SKM-1 treated with dmso at 0.1 percent for 144 hours (cell line): ENCODE results near the gene PLXNB3.

ENCODE experiments used
- DNase-seq: peaks from one replicate; lab custom pipeline; 2025; ENCODE audit not compliant: unreplicated experiment; lab: John Stamatoyannopoulos, UW

The PLXNB3 gene

DNA sequence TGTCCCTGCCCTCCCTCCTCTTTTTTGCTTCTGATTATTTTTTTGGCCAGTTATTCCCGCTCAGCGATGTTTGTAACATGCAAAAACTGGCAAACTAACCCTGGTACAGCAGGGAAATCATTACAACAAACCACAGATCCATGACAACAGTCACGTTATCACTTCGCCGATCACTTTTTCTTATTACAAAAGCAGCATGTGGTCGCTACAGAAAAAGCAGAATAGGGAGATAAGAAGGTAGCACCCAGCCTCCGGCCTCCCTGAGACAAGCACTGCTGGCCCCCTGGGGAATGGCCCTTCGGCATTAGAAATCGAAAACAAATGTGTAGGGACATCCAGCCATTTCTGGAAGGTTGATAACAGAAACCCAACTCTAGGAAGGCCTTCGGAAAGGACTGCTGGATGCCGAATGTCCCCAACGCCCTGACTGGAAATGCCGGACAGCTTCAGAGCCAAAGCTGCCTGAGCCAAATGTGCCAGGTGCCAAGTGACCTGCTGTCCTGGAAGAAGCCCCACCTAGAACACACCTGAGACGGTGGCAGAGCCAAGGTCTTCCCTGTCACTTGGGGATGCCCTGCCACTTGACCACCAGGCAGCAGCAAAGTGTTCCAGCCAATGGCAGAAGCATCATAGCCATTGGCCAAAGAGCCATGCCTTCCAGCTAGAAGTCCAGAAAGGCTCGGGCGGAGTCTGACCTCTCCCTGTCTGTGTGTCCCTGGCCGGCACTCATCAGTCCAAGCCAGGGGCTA, 27.2 kb downstream of the PLXNB3 start:
- no peak for DNase-seq

DNA sequence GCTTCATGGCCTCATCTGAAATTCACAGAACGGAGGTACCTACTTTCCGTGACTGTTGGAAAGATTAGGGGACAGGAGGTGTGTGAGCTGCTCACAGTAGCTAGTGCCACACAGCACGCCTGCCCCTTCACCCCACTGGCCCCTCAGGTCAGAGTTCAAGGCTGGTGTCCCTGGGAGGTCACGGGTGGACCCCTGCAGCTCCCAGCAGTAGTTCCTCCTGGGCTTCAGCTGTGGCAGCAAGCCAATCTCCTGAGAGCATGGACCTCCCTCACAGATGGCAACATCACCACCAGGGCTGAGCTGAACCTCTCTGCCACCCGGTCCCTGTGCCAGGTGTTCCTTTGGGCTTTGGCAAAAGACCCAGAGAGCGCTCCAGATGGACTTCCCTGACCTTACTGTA, 28.3 kb downstream of the PLXNB3 start:
- DNase-seq: no peak

DNA sequence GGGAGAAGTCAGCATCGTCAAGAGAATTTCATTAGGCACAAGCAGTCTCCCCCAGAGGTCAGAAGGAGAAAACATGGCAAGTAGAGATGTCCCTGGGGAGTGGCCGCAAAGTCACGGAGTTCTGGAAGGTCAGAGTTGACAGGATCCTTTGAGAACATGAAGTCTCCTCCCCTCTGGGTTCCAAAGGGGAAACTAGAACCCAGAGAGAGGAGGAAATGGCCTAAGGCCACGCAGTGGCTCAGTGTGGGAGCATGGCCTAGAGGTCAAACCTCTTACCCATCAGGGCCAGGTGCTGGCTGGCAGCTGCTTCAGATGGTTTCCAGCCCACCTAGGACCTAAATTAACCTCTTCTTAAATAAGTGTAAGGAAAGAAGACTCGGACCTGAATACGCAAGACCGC, 29.2 kb downstream of the PLXNB3 start:
- peak; percentile 10 for DNase-seq

DNA sequence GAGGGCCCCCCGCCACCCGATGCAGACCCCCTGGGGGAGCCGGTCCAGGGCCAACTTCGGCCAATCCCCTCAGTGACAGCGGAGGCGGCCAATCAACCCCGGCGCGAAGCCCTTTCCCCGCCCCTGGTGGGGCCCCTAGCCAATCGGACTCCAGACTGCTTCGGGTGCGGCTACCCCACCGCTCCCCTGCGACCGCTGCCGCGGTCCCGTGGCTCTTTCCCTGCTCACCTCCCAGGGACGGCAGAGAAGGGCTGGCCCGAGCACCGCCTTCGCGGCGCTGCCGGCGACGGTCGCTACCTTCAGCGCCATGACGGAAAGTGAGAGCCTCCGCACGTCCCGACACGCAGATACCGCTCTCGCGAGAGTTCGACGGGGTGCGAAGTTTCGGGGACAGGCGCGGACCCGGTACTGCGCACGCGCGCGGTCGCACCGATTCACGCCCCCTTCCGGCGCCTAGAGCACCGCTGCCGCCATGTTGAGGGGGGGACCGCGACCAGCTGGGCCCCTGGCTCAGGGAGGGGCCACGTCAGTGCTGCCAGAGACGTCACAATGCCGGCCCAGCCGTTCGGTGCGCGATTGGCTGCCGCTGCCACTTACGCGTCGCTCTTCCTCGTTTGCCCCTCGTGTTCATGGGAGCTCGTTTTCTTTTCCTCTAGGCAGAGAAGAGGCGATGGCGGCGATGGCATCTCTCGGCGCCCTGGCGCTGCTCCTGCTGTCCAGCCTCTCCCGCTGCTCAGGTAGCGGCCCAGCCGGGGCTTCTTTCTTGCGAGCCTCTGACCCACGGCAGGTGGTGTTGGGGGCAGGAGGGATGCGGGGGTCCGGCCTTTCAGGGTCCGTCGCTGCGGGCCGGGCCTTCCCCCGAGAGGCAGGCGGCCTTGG, 30.2 kb downstream of the PLXNB3 start, which contains the start of the genes IDH3G and SSR4:
Gene IDH3G, minus strand, starts transcription at position 358 of the 879 bp plus-strand sequence. Its CDS starts 49 bp downstream, at position 309.
Gene SSR4, plus strand, starts transcription at position 651 of the 879 bp plus-strand sequence. Its CDS starts 20 bp downstream, at position 671.
- peak; percentile 87 for DNase-seq

DNA sequence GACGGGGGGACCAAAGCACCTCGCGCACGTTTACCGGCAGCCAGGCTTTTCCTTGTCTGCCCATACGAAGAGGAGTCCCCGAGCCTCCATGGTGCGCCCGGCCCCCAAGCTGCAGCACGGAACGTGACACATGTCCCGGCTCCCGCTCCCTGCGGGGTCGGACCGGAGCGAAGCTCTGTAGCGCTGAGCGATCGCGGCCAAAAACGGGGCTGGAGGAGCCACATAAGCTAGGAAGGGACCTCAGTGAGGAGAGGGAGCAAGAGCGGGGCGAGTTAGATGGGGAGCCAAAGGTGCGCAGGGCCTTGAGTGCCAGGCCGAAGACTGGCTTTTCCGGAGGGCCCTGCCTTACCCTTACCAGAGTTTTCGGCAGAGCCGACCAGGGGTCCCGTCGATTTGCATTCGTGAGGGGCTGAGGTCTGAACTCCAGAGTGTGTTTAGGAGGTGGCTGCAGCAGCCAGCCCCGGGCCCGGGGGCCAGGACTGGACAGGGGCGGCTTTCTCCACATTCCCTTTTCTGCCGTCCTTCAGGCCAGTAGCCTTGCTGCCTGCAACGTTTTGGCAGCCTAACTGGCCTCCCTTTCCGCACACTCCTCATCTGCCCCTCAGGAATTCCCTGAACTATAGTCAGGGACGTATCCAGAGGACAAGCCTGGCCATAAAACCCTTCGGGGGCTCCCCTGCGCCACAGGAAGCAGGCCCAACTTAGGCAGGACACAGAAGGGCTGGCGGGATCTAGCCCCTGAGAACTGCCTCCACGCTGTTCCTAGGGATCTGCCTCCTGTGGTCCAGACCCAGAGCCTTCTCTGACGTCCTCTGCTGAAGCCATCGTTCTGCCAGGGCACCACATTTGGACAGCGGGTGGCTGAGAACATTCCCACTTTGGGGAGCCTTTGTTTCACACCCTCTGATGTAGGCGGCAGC, 31.1 kb downstream of the PLXNB3 start:
- DNase-seq: no peak

DNA sequence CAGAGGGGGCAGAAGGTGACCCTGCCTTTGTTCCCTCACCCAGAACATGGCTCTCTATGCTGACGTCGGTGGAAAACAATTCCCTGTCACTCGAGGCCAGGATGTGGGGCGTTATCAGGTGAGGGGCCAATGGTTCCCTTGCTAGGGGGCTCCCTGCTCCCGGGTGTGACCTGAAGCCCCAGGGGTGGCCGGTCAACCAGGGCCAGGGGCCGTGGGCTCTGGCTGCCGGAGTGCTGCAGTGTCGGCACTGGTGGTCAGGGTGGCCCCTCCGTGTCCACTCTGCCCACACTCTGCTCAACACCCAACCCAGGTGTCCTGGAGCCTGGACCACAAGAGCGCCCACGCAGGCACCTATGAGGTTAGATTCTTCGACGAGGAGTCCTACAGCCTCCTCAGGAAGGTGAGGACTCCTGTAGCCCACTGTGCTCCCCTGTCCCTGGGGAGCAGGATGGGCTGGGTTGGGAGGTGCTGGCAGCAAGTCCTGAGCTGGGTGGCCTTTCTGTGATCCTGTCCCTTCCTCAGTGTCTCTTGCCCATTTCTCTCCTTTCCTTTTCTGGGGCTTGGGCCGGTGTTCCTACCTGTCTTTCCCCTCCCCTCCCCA, 33.5 kb downstream of the PLXNB3 start:
- DNase-seq: no peak

DNA sequence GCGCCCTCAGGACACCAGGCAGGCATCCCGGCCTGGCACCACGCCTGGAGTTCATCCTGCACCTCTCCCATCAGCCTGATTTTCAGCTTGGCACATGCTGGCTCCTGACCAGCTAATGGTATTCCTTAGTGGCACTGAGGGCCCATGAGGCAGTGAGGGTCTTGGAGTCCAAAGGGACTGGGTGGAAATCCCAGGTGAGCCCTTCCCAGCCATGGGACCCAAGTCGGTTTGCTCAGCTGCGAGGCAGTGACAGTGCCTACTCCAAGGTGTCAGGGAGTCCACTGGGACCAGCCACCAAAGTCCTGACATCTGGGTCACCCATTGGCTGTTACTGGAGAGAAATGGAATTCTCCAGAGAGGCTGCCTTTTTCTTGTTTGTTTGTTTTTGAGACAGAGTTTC, 35.3 kb downstream of the PLXNB3 start:
- no peak for DNase-seq

DNA sequence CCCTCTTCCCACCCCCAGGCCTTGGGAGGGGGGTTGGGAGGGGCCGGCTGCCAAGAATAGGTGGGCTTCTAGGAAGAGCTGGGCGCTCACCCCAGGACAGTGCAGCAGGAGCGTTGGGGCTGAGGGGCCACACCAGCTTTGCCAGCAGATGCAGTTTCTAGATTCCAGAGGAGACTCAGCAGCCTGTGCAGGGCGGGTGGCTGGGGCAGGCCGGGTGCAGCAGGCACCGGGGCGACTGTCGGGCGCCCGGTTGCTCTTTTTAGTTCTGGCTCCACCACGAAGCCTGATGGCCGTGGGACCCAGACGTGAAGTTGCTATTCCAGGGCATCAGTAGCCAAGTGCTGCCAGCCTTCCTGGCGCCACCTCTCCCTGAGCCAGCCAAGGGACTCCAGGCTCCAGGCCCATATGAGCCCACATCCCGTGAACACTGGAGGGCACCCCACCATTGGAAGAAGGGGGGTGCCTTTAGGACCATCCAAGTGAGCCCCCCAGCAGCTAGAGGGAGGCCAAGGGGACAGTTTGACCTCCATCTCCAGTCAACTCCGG, 36.2 kb downstream of the PLXNB3 start:
- no peak for DNase-seq

DNA sequence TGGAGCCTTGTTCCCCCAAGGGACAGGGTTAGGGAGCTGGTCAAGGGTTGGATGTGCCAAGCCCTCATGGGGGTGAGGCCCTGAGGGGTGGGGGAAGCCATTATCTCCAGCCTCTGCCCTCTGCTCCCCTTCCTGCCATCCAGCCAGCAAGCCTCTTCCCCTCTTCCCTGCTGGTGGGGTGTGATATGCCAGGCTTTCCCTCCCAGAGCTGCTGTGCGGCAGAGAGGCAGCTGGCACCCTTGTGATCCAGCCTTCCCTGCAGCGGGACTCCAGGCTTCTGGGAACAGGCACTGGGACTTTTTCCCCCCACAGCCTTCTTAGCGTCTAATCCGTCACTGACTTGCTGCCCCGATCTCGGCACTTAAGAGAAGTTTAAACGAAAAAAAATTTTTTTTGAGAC, 36.7 kb downstream of the PLXNB3 start:
- no peak for DNase-seq

DNA sequence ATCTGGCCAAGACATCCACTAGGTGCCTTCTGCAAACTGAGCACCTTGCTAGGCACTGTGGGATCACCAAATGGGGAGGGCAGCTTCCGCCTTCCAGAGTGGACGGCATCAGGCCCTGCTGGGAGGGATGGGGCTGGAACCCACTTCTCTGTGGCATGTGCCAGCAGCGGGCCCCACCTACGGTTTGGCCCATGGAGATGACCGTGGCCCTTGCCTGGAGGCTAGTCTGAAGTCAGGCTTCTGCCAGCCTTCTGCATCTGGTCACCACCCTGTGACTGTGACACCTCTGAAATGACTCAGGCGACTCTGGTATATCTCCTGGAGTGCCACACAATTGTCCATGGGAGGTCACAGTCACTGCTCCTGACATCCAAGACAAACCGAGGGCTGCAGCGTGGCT, 37.6 kb downstream of the PLXNB3 start:
- no peak for DNase-seq

DNA sequence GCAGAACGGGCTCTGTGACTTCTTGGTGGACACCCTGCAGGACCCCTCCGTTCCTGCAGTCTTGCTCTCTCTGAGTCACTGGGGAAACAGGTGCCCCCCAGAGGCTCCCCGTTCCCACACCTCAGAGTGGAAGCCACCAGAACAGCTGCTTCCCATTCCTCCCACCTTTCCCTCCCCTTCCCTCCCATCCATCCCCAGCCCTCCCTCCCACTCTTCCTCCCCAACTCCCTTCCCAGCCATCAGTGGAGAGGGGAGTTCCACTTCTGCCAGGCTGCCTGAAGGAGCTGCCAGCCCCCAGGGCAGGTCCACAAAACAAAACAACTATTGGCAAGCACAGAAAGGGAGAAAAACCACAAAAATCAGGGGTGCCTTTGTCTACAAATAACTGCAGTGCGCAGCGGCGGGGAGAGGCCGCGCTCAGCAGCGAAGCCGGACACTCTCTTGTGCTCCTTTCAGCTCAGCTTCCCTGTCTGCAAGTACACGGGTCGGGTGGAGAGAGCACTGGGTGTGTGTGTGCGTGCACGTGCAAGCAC, 38.5 kb downstream of the PLXNB3 start:
- no peak for DNase-seq

DNA sequence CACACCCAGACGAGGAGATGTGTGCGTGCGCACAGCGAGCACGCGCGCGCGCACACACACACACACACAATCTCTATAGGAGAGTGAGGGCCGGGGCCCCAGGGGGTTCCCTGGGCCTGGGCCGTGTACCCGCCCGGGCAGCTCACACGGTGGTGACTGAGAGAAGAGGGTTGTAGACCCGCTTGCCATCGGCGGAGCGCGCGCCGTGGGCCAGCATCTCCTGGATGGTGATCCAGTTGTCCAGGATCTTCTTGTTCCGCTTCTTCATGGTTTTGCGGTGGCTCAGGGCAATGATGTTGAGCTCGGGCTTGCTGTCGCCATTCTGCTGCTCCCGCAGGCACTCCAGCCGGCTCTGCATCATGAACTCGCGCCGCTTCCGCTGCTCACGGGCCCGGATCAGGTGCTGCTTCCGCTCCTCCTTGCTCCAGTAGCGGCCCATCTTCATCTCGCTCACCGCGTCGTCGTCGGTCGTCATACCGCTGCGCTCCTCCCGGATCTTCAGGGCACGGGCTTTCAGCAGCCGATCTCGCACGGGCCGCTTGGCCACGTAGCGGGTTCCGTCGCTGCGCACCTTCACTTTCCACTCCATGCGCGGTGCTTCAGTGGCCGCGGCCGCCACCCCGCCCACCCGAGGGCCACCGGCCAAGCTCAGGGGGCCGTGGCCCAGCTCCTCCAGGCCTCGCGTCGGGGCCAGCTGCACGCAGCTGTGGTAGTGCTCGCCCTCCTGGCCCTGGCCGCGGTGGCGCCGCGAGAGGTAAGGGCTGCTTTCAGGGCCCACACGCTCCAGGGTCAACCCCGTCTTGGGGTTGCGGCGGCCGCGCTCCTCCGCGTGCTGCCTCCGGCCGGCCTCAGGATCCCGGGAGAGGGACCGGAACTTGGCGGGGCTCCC, 39.4 kb downstream of the PLXNB3 start:
- DNase-seq: no peak

DNA sequence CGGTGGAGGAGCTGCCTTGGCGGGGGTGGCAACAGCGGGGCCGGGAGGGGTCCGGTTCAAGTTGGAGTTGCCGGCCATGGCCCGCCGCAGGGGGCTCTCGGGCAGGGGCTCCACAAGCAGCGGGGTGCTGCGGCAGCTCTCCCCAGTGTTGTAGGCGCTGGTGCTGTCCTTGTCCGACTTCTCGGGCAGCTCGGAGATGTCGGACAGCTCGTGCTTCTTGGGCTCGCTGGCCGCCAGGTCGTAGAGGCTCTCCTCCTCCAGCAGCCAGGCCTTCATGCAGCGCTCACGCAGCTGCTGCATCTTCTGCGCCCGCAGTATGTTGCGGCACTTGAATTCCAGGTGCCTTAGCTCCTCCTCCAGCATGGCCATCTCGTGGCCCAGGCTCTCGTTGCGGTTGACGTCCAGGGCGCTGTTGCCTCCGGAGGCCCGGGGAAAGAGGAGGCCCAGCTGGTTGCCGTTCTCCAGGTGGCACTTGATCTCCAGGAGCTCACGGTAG, 40.1 kb downstream of the PLXNB3 start:
- DNase-seq: no peak

DNA sequence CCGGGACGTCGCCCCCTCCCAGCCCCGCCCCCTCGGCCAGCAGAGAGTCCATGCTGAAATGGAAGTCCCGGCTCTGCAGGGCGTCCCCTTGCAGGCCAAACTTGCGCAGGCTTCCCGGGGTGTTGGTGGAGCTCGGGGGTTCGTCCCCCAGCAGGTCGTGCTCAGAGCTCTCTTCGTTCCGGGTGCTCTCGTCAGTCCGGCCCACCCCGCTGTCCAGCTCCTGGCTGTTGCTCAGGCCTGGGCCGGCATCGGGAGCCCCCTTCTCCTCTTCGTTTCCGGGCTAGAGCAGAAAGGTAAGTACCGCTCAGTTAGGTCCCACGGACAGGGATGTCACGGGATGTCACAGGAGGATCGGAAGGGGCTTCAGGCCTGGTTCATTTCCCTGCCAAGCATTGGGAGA, 40.6 kb downstream of the PLXNB3 start:
- no peak for DNase-seq

DNA sequence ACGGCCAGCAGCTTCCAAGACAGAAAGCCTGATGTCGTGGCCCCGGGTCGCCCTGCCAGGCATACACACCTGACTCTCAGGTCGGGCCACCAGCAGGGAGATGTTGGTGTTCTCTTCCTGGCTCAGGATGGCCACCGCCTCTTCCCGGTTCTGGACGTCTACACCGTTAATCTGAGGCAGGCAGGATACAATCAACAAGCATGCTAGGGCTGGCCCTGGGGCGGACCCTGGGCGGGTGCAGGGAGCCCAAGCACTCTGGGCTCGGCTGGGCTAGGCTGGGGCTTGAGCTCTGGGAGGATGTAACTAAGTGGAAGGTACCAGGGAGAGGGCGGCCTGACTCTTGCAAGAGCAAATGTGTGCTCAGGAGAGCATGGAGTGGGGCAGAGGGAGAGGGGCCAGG, 41.4 kb downstream of the PLXNB3 start:
- DNase-seq: no peak

DNA sequence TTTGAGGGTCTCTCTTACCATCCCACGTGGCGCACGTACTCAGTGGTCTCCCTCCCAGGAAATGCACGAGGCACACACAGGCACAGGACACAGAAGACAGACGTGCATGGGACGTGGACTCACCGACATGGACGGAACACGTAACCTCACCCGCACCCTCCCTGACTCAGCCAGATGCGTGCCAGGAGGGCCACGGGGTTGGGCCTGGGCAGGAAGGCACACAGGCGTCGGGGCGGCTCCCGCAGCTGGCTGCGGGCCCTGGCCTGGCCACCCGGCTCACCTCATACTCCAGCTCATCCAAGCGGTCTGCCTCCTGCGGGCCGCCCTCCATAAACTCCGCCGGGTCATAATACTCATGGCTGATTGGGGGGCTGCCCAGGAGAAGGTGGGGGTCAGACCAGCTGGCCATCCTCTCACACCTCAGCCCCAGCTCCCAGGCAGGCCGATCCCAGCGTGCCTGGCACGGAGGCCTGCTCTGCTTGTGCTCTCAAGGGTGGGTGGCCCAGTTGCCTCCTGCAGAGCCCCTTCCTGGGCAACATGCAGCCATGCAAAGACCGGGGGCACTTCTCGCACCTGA, 43.0 kb downstream of the PLXNB3 start:
- DNase-seq: no peak

DNA sequence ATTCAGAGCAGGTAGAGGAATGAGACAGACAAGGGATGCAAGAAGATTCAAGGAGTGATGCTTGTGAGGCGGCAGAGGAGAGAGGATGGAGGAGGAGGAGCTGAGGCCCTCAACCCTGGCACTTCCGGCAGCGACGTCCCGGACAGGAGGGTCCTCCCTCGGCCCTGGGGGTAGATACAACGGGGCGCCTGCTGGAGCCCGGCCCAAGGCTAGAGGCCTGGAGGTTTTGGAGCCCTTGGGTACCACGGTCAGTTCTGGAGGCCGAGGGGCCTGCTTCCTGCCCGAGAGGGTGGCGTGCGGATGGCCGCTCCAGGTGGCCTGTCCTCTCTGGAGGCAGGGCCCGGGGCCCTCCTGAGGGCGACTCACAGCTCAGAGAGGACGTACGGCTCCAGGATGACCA, 43.9 kb downstream of the PLXNB3 start:
- DNase-seq: no peak

DNA sequence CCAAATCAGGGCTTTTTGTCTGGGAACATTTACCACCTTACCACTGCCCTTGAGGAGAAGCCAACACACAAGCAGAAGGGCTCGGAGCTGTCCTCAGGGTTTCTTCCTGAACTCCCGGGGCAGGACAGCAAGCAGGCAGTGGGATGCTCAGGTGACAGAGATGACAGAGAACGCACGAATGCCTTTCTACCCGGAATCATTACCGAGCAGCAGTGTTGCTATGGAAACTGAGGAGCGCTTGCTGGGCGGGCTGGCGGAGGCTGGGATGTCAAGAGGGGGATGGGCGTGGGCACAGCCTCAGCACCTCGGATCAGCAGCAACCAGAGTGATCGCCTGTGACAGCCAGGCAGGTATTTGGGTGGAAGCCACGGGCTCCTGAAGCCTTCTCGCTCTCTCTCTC, 48.2 kb downstream of the PLXNB3 start:
- no peak for DNase-seq

DNA sequence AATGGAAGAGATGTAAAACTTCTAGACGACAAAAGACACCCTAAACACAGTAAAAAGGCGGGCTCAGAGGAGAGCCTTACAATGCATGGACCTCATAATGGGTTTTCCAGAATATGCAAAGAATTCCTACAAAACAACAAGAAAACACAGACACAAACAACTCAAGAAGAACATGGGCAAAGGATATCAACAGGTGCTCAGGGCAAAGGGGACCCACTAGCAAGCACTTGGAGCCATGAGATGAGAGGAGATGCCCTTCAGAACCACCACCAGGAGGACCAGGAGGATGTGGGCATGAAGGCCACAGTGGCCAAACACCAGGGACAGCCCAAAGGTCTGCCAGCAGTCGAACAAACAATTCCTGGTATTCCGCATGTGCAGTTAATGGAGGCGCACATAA, 49.1 kb downstream of the PLXNB3 start:
- no peak for DNase-seq
